Panc1 (cell line): Measurements from ENCODE around the gene GCHFR.

Source experiments
- CTCF ChIP-seq: fragments of 450-650 bp; IDR thresholded peaks from 2 replicates; pipeline ENCODE4 v1.5.1; 2017; ENCODE audit warnings: mild to moderate bottlenecking
- TCF7L2 ChIP-seq: IDR thresholded peaks from 2 replicates; pipeline ENCODE4 v1.6.1; 2011; ENCODE audit warnings: mild to moderate bottlenecking, low read depth, low read length, inconsistent platforms

- TF ChIP-seq CTCF = no peak
- TF ChIP-seq TCF7L2 = no peak
Observed at GRCh38 chr15:40776537-40777141, 12.8 kb downstream of the GCHFR start.
